IPS-11a (cell line): Measurements from ENCODE around the gene PIP5KL1.

Experiments
- H3K4me3 ChIP-seq: one replicate; pipeline ENCODE4 v1.5.1; 2013; ENCODE audit warnings: low read depth, low read length, control low read depth

The PIP5KL1 gene

DNA sequence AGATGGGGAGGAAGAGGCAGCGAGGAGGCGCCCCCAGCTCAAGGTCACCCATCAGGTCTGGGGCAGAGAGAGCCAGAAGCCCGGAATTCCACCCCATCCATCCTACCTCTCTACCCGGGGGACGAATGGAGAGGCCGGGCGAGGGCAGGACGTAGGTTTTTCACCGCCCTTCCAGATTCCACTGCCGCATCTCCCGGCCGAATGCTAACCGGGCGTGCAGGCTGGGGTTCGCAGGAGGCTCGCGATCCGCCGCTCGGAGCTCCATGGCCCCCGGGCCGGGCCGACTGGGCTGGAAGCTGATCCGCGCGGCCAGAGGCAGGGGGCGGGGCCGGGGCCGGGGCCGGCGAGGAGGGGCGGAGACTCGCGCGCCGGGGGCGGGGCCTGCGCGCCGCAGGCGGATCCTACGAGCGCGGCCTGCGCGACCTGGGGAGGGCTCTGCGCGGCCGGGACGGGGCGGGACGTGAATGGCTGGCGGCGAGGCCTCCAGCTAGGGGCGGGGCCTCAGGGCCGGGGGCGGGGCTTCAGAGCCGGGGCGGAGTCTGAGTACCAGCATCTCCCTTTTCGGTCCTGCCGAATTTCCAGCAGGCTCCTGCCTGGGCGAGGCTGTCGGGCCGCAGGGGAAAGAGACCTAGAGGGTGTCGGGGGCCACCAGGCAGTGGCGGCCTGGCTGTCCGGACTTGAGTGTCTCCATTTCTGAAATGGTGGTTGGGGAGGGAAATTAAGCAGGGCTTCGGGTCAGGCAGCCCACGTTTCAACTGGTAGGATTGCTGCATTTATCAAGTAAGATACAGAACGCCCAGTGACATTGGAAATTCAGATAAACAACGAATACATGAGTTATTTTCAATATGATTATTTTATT, 13.6 kb downstream of the PIP5KL1 start, which contains the start of gene ST6GALNAC4:
Gene ST6GALNAC4, minus strand, starts transcription at position 322 of the 862 bp plus-strand sequence. CDS start 622 bp downstream, outside the sequence.
- H3K4me3 ChIP-seq: peak within 1 kb of the TSS; percentile 50

DNA sequence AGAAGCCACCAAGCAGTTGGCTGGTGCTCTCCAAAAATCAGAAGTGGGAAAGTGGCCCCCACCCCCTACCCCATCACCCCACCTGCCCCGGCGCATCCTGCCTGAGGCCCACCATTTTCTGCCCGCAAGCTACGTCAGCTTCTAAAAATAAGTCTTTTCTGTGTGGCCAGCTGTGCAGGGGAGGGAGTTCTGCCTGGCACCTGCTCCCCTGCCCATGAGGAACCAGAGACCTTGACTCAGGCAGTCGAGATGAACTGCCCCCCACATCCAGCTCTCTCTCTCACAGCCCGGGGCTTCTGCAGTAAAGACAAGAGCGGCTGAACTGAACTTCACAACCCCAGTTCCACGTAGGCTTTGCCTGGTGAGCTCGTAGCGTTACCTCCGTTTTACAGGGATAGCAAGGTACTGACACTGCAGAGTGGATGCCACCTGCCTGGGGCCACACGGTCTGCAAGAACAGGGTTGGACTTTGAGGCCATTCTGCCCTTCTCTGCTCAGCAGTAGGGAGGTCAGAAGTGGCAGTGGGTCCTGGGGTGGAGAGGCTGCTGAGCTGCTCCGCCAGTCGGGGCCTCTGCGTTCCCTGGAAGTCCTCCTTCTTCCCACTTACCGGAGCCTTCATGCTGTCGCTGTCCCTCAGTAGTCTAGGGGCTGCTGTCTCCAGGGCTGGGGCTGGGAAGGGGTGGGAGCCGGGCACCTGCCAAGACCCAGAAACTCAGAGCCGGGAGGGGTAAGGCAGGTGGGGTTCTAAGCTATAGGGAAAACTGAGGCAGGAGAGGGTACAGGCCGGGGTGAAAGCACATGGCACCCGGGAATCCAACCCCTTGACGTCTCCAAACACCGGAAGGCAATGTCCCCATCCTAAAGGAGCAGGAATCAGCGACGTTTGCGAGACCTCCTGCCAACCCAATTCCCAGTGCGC, 14.5 kb downstream of the PIP5KL1 start:
- peak overlapping the region; percentile 50 for H3K4me3 ChIP-seq

DNA sequence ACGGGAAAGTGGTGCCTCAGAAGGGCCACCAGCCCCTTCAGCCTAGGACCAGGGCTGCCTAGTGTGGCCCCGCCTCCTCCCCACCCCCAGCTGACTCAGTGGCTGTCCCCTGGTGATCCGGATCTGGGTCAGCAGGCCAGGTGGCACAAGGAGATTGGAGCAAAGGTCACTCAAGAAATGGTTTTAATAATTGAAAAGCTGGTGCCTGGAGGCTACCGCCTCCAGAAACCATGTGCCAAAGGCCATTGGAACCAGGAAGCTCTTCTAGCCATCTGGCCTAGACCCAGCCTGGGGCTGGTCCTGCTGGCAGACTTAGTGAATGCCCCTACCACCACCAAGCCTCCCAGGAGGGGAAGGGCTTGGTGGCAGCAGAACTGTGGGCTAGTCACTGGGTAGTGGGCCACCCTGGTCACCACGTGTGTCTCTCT, 15.2 kb downstream of the PIP5KL1 start:
- no peak overlapping the region for H3K4me3 ChIP-seq

DNA sequence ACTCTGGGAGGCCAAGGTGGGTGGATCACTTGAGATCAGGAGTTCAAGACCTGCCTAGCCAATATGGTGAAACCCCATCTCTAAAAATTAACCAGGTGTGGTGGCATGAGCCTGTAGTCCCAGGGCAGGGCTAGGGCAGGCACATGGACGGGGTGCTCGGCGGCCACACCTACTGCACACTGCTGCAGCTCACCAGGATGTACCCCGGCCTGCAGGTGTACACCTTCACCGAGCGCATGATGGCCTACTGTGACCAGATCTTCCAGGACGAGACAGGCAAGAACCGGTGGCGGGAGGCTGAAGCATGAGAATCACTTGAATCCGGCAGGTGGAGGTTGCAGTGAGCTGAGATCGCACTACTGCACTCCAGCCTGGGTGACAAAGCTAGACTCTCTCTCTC, 16.9 kb downstream of the PIP5KL1 start:
- H3K4me3 ChIP-seq: no peak overlapping the region

GRCh38 chr9:127912882-127913281, 17.7 kb downstream of the PIP5KL1 start:
- no peak overlapping the region for H3K4me3 ChIP-seq

GRCh38 chr9:127912296-127912695, 18.3 kb downstream of the PIP5KL1 start:
- no peak overlapping the region for H3K4me3 ChIP-seq

DNA sequence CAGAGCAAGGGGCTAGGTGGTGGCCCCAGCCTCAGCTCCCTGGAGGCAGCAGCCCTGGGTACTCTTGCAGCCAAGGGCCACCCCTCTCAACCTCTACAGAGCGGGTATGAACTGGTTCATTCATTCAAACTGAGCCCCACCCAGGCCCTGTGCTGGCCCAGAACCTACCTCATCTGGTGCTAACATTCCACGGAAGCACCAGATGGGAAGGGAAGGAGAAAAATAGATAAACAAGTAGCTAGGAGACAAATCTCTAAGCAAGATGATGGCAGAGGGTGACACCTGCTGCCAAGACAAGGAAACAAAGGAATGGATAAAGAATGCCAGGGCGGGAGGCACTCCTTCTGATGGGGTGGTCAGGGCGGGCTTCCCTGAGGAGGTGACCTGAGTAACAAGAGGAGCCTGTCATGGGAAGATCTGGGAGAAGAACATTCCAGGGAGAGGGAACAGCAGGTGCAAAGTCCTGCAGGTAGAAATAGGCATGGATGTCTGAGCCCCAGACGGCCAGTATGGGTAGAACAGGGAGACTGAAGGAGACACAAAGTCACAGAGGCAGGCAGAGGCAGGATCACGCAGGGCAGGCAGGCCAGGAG, 19.9 kb downstream of the PIP5KL1 start:
- H3K4me3 ChIP-seq: no peak overlapping the region

DNA sequence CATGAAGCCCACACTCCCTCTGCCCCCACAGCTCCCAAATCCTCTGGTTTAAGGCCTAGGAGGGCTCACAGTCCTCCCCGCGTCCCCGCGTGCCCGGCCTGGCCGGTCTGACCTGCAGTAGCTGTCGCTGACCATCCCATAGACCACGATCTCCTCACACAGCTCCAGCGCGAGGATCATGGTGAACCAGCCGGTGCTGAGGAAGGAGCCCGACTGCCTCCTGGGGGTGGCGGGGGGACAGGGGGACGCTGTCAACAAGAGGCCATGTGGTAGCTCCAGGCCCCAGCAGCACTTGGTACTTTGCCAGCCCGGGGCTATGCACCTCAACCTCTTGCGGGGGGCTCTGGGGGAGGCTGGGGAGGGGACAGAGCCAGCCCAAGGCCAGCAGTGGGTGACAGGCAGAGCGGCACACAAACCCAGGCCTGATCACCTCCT, 20.7 kb downstream of the PIP5KL1 start:
- no peak overlapping the region for H3K4me3 ChIP-seq

DNA sequence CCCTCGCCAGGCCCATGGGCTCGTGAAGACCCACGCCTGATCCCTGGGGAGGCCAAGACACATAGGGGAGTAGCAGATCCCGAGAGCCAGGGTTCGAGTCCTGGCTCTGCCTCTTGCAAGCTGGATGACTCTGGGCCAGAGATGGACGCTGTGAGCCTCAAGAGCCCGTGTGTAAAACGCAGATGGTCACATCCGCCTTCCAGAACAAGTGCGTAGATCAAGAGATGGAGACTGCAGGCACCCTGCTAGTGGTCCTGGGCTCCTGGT, 22.0 kb downstream of the PIP5KL1 start:
- H3K4me3 ChIP-seq: no peak overlapping the region

DNA sequence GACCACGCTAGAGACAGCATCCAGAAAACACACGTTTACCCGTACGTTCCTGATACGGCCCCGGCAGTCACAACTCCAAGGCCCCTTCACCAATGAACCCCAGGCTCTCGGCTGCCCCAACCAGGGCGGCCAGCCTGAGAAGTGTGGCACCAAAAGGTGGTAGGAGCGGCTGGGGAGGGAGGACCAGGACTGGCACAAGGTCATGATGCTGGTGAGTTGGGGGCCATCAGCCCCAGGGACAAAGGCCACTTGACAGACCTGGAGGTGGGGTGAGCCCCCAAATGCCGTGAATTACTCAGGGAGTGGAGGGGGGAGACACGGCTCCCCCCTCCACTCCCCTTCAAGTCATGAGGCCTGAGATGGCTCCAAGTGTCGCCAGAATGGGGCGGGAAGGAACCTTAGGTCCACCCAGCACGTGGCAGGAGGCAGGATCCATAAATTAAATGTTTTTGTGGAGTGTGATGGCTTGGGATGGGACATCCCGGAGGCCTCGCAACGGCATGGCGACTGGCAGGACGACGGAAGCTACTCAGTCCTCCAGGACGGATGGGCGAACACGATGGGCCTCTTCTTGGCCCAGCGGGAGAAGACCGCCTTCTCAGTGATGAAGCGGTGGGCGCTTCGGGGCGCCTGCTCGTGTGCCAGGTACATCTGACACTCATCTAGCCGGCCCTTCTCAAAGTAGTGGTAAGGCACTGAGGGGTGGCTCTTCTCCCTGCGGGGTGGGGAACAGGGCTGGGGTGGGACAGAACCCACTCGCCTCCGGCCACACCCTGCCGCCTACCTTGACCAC, 22.5 kb downstream of the PIP5KL1 start:
- H3K4me3 ChIP-seq: no peak overlapping the region

- H3K4me3 ChIP-seq: no peak overlapping the region
Measured at GRCh38 chr9:127905788-127906191, 24.8 kb downstream of the PIP5KL1 start.

DNA sequence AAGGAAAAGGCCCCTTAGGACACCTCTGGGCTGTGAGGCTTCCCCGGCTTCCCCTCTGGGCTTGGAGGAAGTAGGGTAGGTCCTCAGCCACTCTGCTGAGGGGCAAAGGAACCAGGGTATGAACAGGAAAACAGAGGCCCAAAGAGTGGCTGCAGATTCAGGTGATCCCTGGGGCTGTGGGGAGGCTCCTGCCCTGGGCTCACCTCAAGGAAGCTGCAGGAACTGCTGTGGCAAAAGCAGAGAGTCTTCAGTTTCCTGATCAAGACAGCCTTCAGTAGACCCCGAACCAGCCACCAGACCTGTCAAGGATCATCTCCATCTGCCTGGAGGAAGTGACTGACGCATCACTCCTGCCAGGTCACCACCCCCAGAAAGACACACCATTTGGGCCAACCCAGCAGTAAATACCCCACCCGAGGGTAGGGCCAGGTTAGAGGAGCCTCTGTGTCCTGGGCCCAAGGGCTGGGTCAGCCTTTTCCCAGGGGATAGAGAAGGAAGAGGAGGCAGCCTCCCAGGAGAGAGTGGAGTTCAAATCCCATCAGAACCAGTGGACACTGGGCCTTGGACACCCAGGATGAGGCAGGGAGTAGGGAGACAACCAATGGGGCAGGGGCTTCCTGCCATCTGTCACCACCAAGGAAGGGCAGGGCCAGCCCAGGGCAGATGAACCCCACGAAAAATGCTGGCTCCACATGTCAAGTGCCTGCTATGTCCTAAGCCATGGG, 25.4 kb downstream of the PIP5KL1 start:
- no peak overlapping the region for H3K4me3 ChIP-seq

- no peak overlapping the region for H3K4me3 ChIP-seq
Measured at GRCh38 chr9:127904561-127905003, 26.0 kb downstream of the PIP5KL1 start.

GRCh38 chr9:127903557-127904475, 26.8 kb downstream of the PIP5KL1 start:
- H3K4me3 ChIP-seq: no peak overlapping the region

DNA sequence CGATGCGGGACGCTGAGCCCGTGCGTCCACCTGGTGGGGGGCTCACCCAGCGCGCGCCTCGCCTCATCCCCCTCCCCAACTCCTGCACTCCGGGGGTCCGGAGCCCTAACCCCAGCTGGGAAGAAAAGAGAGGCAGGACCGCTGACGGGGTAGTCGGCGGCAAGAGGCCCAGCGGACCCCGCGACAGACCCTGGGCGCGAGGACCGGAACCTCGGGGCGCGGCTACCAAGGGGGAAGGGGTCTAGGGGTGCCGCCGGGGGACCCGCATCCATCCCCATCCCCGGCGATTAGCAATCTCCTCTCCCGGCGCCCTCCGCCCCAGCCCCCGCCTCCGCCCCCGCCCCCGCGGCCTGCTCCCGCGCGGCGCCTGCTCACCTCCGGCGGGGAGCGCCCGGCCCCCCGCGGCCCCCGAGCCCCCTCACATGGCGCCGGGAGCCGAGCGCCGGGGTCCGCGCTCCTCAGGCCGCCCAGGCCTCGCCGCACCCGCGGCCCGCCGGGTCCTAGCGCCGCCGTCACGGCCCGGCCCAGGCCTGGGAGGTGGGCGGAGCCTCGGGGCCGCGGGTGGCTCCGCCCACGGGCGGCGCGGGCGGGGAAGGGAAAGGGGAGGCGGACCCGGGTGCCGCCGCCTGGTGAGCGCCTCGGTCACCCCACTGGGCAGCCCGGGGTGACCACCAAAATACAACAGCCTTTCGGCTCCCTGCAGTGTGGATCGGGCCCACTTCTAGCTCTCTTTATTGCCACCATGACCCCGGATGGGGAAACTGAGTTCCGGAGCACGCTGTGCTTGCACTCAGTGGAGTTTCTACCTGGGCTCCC, 31.2 kb downstream of the PIP5KL1 start, which contains the start of gene ST6GALNAC6:
Gene ST6GALNAC6, minus strand, starts transcription at position 476 of the 816 bp plus-strand sequence. CDS start 1,622 bp downstream, outside the sequence.
- peak within 1 kb of the TSS; percentile 67 for H3K4me3 ChIP-seq

GRCh38 chr9:127898433-127899127, 32.0 kb downstream of the PIP5KL1 start:
- H3K4me3 ChIP-seq: peak overlapping the region; percentile 67

DNA sequence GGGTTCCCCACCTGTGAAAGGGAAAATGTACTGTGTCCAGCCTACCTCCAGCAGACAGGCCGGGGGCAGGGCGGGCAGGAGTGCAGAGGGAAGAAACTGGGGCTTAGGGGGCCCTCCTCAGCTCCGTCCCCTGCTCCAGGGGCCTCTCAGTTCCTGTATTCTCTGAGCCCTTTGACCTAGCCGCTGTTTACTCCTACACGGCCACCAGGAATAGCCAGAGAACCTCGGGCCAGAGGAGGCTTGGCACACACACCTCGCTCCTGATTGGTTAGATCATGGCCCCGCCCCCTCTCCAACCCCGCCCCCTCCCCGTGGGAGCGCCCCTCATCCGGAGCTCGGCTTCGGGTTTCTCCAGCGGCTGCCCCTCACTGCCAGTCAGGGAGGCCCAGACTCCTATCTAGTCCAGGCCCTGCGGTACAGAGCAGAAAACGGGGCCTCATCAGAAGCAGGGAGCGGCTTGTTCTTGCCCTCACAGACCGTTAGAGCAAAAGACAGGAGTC, 33.3 kb downstream of the PIP5KL1 start:
- H3K4me3 ChIP-seq: no peak overlapping the region
